ENCODE data around the gene TEX2. TPM values are rescaled to one million over a fixed set of nuclear protein-coding genes. Genes with fewer than 3 reads are reported as not detected.

The TEX2 gene
- total and polyA plus RNA-seq, 9 of the 15 experiments (the other 6 are each of a cell fraction or from before 2014, with no cell fraction given) = 4.1 to 27.6 (median 19.3) TPM

DNA sequence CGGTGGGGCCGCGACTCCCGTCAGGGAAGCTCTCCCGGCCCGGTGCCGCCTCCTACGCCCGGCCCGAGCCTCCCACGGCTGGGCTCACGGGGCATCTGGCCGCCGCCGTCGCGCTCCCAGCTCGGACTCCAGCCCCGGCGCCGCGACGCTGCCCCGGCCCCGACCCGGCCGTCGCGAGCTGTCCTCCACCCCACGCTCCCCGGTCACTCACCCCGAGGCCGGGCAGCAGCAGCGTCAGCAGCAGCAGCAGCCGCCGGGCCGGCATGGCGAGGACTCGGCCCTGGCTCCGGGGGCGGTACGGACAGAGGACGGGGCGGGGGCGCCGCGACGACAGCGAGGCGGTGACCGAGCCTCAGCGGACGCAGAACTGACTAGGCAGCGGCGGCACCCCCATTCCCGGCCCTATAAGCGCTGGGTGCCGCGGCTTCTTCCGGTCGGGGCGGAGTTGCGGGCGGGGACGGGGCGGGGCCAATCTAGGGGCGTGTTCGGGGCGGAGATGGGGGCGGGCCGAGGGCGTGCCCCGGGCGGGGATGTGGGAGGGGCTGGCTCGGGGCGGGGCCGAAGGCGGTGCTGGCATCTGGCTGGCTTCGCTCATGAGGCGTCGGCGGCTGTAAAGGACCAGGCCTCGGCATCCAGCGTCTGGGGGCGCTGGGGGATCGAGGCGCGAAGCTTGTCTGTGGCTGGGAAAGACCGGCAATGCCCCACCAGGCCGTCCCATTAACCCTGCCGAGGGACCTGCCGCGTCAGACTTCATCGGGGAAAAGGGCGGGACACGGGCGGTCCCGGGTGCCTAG lies 133.1 kb downstream of the TEX2 start, which contains the start of gene ERN1 (continued):
- TF ChIP-seq CHD1 (IDR thresholded peaks at IDR 0.05; ENCODE audit: low read length) (peak; percentile 6), ARID2 (IDR thresholded peaks at IDR 0.05) (no peak), HMG20B (CRISPR knock-in tag; IDR thresholded peaks at IDR 0.05) (no peak), MECOM (CRISPR knock-in tag; IDR thresholded peaks at IDR 0.05) (no peak), REST (IDR thresholded peaks at IDR 0.05; ENCODE audit: borderline replicate concordance) (no peak), REST (CRISPR knock-in tag; IDR thresholded peaks at IDR 0.05; ENCODE audit: low read depth) (peak; percentile 75; the same call in 1 of the 2 replicates), ZNF134 (CRISPR knock-in tag; conservative IDR thresholded peaks at IDR 0.05) (peak; percentile 45; the same call in 1 of the 2 replicates), ZNF143 (CRISPR knock-in tag; IDR thresholded peaks at IDR 0.05) (no peak), SETDB1 (IDR thresholded peaks at IDR 0.05; ENCODE audit: low read length) (no peak), SNAPC5 (CRISPR knock-in tag; IDR thresholded peaks at IDR 0.05) (no peak), MEF2D (tag; conservative IDR thresholded peaks at IDR 0.05; ENCODE audit: low read depth) (no peak), ZNF778 (CRISPR knock-in tag; IDR thresholded peaks at IDR 0.05) (no peak), HDAC1 (IDR thresholded peaks at IDR 0.05) (peak in 1 of 2 experiments; percentile 65; a peak in 2 of 4 replicates), KAT7 (CRISPR knock-in tag; IDR thresholded peaks at IDR 0.05; ENCODE audit: borderline replicate concordance) (no peak), FOXJ3 (CRISPR knock-in tag; IDR thresholded peaks at IDR 0.05) (no peak), SMAD2 (IDR thresholded peaks at IDR 0.05; ENCODE audit: low read depth, low read length) (no peak), CREM (IDR thresholded peaks at IDR 0.05; ENCODE audit: low read depth) (peak; percentile 84), PHF8 (IDR thresholded peaks at IDR 0.05; ENCODE audit: borderline replicate concordance, low read length) (peak; percentile 89; the same call in 1 of the 2 replicates)
- TF ChIP-seq, protein P1, sequence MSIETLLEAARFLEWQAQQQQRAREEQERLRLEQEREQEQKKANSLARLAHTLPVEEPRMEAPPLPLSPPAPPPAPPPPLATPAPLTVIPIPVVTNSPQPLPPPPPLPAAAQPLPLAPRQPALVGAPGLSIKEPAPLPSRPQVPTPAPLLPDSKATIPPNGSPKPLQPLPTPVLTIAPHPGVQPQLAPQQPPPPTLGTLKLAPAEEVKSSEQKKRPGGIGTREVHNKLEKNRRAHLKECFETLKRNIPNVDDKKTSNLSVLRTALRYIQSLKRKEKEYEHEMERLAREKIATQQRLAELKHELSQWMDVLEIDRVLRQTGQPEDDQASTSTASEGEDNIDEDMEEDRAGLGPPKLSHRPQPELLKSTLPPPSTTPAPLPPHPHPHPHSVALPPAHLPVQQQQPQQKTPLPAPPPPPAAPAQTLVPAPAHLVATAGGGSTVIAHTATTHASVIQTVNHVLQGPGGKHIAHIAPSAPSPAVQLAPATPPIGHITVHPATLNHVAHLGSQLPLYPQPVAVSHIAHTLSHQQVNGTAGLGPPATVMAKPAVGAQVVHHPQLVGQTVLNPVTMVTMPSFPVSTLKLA (conservative IDR thresholded peaks at IDR 0.05) = peak in 1 of 2 experiments; percentile 64; a peak in 3 of 4 replicates
